HCT116 (cell line): ENCODE results near the gene NBEAL2. TPM values are rescaled to one million over a fixed set of nuclear protein-coding genes. Genes with fewer than 3 reads are reported as not detected.

Experiments used
- ATAC-seq: fragments of 200-7000 bp; cut with Tn5 transposase; 2 replicates; pipeline ENCODE4 v1.9.1; 2020; ENCODE audit warnings: mild to moderate bottlenecking, moderate library complexity
- BruUV-seq: library from RNA; stranded (reverse); fragments of 400-500 nt; replicated peaks from 2 replicates; lab custom pipeline; 2021; lab: Mats Ljungman, UMichigan
- CTCF ChIA-PET: fragments of 300-600 bp; sonication (Branson Sonifier 250); formaldehyde crosslinking; loops from one replicate; lab custom pipeline; 2021; ENCODE audit warnings: antibody characterized with exemption; lab: Charles Lee
- POLR2A ChIA-PET: fragments of 300-600, 350-600 bp; sonication (Branson Sonifier 250); formaldehyde crosslinking; loops from one replicate; lab custom pipeline; 2021; ENCODE audit warnings: antibody characterized with exemption; lab: Charles Lee
- RAD21 ChIA-PET, 2 experiments: fragments of 300-600 bp; sonication (Branson Sonifier 250); formaldehyde crosslinking; loops; one replicate each; lab custom pipeline; 2023; ENCODE audit warnings: low total read pairs in 2 of 2; ENCODE audit not compliant: uncharacterized antibody in 2 of 2, unreplicated experiment in 2 of 2, low non-redundant PET in 1 of 2; lab: Charles Lee
- DNase-seq: peaks from one replicate; pipeline ENCODE4 v3.0.0-alpha.2; 2010; ENCODE audit warnings: low read depth, low spot score
- H2AFZ ChIP-seq: fragments of 200-600 bp; shearing (Covaris generic), sonication (generic); 2 replicates; pipeline ENCODE4 v1.6.1; 2017; ENCODE audit warnings: low read depth, mixed run types, mixed read lengths, antibody characterized with exemption, low read length; ENCODE audit not compliant: poor library complexity, severe bottlenecking
- H3K27ac ChIP-seq: 2 replicates; pipeline ENCODE4 v1.5.1; 2012; ENCODE audit warnings: low read depth, low read length
- H3K27me3 ChIP-seq: fragments of 200-600 bp; sonication (generic); 2 replicates; pipeline ENCODE4 v1.6.1; 2016; ENCODE audit warnings: mixed run types, low read length, mixed read lengths; ENCODE audit not compliant: insufficient read depth
- H3K36me3 ChIP-seq, 2 experiments: fragments of 200-500 bp in 1 of 2; fragments of 200-600 bp in 1 of 2; sonication (Bioruptor generic) in 1 of 2; sonication (generic) in 1 of 2; 2 replicates each; pipeline versions ENCODE4 v1.5.1 to v1.6.1; 2014 to 2016; ENCODE audit warnings: low read length in 2 of 2, inconsistent platforms in 1 of 2, mixed read lengths in 1 of 2, mixed run types in 1 of 2; ENCODE audit not compliant: insufficient read depth in 2 of 2, control insufficient read depth in 1 of 2
- H3K4me1 ChIP-seq, 2 experiments: fragments of 200-600 bp in 1 of 2; sonication (generic) in 1 of 2; 2 replicates each; pipeline versions ENCODE4 v1.5.1 to v1.6.1; 2012 to 2017; ENCODE audit warnings: low read length in 2 of 2, inconsistent platforms in 1 of 2, mild to moderate bottlenecking in 1 of 2, mixed read lengths in 1 of 2, mixed run types in 1 of 2, moderate library complexity in 1 of 2; ENCODE audit not compliant: insufficient read depth in 2 of 2, control insufficient read depth in 1 of 2
- H3K4me2 ChIP-seq: fragments of 200-600 bp; sonication (generic); 2 replicates; pipeline ENCODE4 v1.6.1; 2017; ENCODE audit warnings: mixed run types, low read length, mixed read lengths
- H3K4me3 ChIP-seq, 2 experiments: fragments of 200-600 bp in 1 of 2; sonication (generic) in 1 of 2; replicated peaks in 1 of 2; 2 replicates each; pipeline ENCODE4 v1.5.1; 2011 to 2016; ENCODE audit warnings: low read length in 2 of 2, control low read depth in 1 of 2, low read depth in 1 of 2, mild to moderate bottlenecking in 1 of 2, mixed read lengths in 1 of 2, mixed run types in 1 of 2
- H3K79me2 ChIP-seq: fragments of 200-600 bp; sonication (generic); 2 replicates; pipeline ENCODE4 v1.6.1; 2017; ENCODE audit warnings: mild to moderate bottlenecking, mixed run types, low read length, moderate library complexity, mixed read lengths; ENCODE audit not compliant: insufficient read depth
- H3K9ac ChIP-seq: fragments of 200-600 bp; sonication (generic); 2 replicates; pipeline ENCODE4 v1.6.1; 2016; ENCODE audit warnings: low read length, mixed read lengths
- H3K9me2 ChIP-seq: fragments of 200-600 bp; sonication (generic), shearing (Covaris generic); 2 replicates; pipeline ENCODE4 v1.6.1; 2017; ENCODE audit warnings: mixed run types, mild to moderate bottlenecking, moderate library complexity; ENCODE audit not compliant: insufficient read depth
- H3K9me3 ChIP-seq, 2 experiments: fragments of 200-500 bp in 1 of 2; fragments of 200-600 bp in 1 of 2; sonication (Bioruptor generic) in 1 of 2; sonication (generic) in 1 of 2; 2 replicates each; pipeline ENCODE4 v1.6.1; 2014 to 2017; ENCODE audit warnings: low read length in 2 of 2, mixed read lengths in 2 of 2, inconsistent platforms in 1 of 2, low read depth in 1 of 2, mild to moderate bottlenecking in 1 of 2, mixed run types in 1 of 2, moderate library complexity in 1 of 2; ENCODE audit not compliant: control insufficient read depth in 1 of 2, insufficient read depth in 1 of 2
- H4K20me1 ChIP-seq: fragments of 200-600 bp; sonication (generic), shearing (Covaris generic); 2 replicates; pipeline ENCODE4 v1.6.1; 2017; ENCODE audit warnings: mixed run types, mild to moderate bottlenecking, moderate library complexity; ENCODE audit not compliant: insufficient read depth
- CBX3 ChIP-seq: IDR thresholded peaks from 2 replicates; pipeline ENCODE4 v1.6.1; 2012; ENCODE audit warnings: low read depth
- EGR1 ChIP-seq: IDR thresholded peaks from 2 replicates; pipeline ENCODE4 v1.6.1; 2012; ENCODE audit warnings: low read depth
- ELF1 ChIP-seq: IDR thresholded peaks from 2 replicates; pipeline ENCODE4 v1.6.1; 2012; ENCODE audit warnings: low read depth, borderline replicate concordance
- EZH2 ChIP-seq: fragments of 200-600 bp; sonication (generic); IDR thresholded peaks from 2 replicates; pipeline ENCODE4 v1.6.1; 2017; ENCODE audit warnings: antibody characterized with exemption, mixed run types
- FOSL1 ChIP-seq: IDR thresholded peaks from 2 replicates; pipeline ENCODE4 v1.6.1; 2012; ENCODE audit warnings: low read depth
- JUND ChIP-seq: IDR thresholded peaks from 2 replicates; pipeline ENCODE4 v1.6.1; 2012
- POLR2AphosphoS5 ChIP-seq: IDR thresholded peaks from 2 replicates; pipeline ENCODE4 v1.6.1; 2011; ENCODE audit warnings: mild to moderate bottlenecking, low read depth, low read length, moderate library complexity
- SIN3A ChIP-seq: IDR thresholded peaks from 2 replicates; pipeline ENCODE4 v1.6.1; 2012; ENCODE audit warnings: low read depth
- SP1 ChIP-seq: IDR thresholded peaks from 2 replicates; pipeline ENCODE4 v1.6.1; 2012; ENCODE audit warnings: low read depth
- SRF ChIP-seq: IDR thresholded peaks from 2 replicates; pipeline ENCODE4 v1.6.1; 2012; ENCODE audit warnings: low read depth
- TCF7L2 ChIP-seq: IDR thresholded peaks from 2 replicates; pipeline ENCODE4 v1.7.0; 2011; ENCODE audit warnings: borderline replicate concordance, inconsistent platforms; ENCODE audit not compliant: insufficient read depth, insufficient read length; ENCODE audit errors: extremely low read depth
- YY1 ChIP-seq: IDR thresholded peaks from 2 replicates; pipeline ENCODE4 v1.6.1; 2011; ENCODE audit warnings: low read length, low read depth, moderate library complexity, mild to moderate bottlenecking; ENCODE audit not compliant: insufficient replicate concordance; ENCODE audit errors: extremely low read depth
- ZBTB33 ChIP-seq: IDR thresholded peaks from 2 replicates; pipeline ENCODE4 v1.6.1; 2011; ENCODE audit warnings: mild to moderate bottlenecking, low read length, moderate library complexity; ENCODE audit not compliant: insufficient replicate concordance; ENCODE audit errors: extremely low read depth
- ZNF274 ChIP-seq: fragments of 200-500 bp; sonication (Bioruptor generic); IDR thresholded peaks from 2 replicates; pipeline ENCODE4 v1.6.1; 2014; ENCODE audit warnings: mild to moderate bottlenecking, low read depth, low read length, inconsistent platforms
- intact Hi-C: fragments of 100-400 bp; cut with micrococcal nuclease; formaldehyde crosslinking; loops from 2 replicates; pipeline ENCODE4 v1.10.0; 2022
- total RNA-seq: library from RNA; stranded (reverse); gene quantifications from one replicate; pipeline ENCODE4 v1.2.1, GENCODE V29; 2021; ENCODE audit not compliant: unreplicated experiment
- TF ChIP-seq, protein P1 (sequence below), 3 experiments: fragments of 200-600 bp in 1 of 3; sonication (generic) in 1 of 3; IDR thresholded peaks in 2 of 3; conservative IDR thresholded peaks in 1 of 3; 2 replicates each; pipeline ENCODE4 v1.5.1; 2012 to 2017; ENCODE audit warnings: low read depth in 2 of 3, low read length in 2 of 3, antibody characterized with exemption in 1 of 3, borderline replicate concordance in 1 of 3, control low read depth in 1 of 3, mild to moderate bottlenecking in 1 of 3, mixed read lengths in 1 of 3, mixed run types in 1 of 3, moderate library complexity in 1 of 3; ENCODE audit not compliant: insufficient read depth in 1 of 3

Gene NBEAL2
- total RNA-seq, 1 experiment from 2014 or later = 72.9 TPM

DNA sequence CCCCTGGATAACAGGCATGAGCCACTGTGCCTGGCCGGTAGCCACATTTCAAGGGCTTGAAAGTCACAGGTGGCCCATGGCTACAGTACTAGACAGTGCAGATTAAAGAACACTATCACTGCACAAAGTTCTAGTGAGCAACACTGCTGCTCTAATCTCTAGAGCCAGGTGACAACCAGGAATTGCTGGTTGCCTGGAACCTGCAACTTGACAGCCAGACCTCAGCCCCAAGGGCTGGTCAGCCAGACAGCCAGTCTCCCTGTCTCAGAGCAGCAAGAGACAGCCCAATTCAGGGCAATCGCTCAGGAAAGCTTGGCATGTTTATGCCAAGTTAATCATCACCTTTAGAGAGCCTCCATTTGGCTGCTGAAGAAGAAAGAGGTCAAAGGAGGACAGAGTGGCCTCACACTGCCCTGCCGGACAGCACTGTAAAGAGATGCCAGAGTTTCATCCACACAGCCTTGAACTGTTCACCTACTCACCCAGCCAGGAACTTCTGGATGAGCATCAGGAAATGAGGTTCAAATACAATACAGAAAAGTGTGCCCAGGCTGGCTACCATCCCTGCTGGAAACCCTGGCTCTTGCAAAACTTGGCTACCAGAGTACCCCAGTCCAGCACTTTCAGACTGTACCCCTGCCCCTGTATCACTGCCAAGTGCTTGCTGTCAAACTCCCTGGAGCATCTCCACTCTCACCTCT, 8.9 kb upstream of the NBEAL2 start:
- Histone ChIP-seq H3K9me2 (no peaks in the 10 kb centered on the region), H3K27me3 (no peaks in the 10 kb centered on the region), H3K36me3 (peaks cover 0 to 17% of the 10 kb centered on the region in 2 experiments; a peak in 1 of 4 replicates), H3K27ac (no peak overlapping the region), H3K9me3 (no peaks in the 10 kb centered on the region), H4K20me1 (peaks cover 32% of the 10 kb centered on the region; the same call in 1 of the 2 replicates), H2AFZ (no peak overlapping the region), H3K4me1 (peaks cover 2 to 19% of the 10 kb centered on the region in 2 experiments; a peak in 3 of 4 replicates), H3K79me2 (peaks cover 100% of the 10 kb centered on the region), H3K4me2 (no peak overlapping the region), H3K4me3 (no peak overlapping the region), H3K9ac (no peak overlapping the region)
- no TSS peak for BruUV-seq
- DNase-seq (no peak), ATAC-seq (no peak)
- intact Hi-C loops = no loop called here
- TF ChIP-seq EGR1 (no peak), ELF1 (no peak)
- RAD21 ChIA-PET = no interaction called here
- CTCF ChIA-PET = no interaction called here
- POLR2A ChIA-PET = interaction anchor here (0.7 to 1.3 kb wide), 2 partner anchors 12 to 279 kb away, joined by 3 read pairs; no protein-coding TSS in a partner anchor

DNA sequence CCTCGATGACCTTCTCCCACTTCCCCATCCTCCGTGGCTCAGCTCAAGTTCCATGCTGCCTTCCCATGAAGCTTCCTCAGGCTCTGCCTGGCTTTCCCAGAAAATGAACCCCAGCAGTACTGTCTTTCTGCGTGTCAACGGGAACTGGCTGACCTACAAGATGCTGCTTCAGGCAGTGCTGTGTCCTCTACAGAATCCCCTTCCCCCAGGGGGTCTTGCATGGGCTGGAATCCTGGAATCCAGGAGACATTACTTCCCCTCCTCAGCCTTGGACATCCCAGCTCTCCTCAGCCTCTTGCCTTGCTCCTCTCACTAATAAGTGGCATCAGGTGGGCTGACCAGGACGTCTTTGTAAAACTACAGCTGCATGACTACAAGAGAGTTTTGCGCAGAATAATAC, 8.3 kb upstream of the NBEAL2 start:
- H3K9me2 ChIP-seq = no peaks in the 10 kb centered on the region
- TF ChIP-seq EZH2 (no peak), TCF7L2 (no peak), YY1 (no peak), JUND (no peak), SIN3A (no peak), ZNF274 (no peak), EGR1 (no peak), SP1 (no peak), SRF (no peak), FOSL1 (no peak), ELF1 (no peak), CBX3 (no peak), ZBTB33 (no peak), POLR2AphosphoS5 (no peak)
- TF ChIP-seq, protein P1, sequence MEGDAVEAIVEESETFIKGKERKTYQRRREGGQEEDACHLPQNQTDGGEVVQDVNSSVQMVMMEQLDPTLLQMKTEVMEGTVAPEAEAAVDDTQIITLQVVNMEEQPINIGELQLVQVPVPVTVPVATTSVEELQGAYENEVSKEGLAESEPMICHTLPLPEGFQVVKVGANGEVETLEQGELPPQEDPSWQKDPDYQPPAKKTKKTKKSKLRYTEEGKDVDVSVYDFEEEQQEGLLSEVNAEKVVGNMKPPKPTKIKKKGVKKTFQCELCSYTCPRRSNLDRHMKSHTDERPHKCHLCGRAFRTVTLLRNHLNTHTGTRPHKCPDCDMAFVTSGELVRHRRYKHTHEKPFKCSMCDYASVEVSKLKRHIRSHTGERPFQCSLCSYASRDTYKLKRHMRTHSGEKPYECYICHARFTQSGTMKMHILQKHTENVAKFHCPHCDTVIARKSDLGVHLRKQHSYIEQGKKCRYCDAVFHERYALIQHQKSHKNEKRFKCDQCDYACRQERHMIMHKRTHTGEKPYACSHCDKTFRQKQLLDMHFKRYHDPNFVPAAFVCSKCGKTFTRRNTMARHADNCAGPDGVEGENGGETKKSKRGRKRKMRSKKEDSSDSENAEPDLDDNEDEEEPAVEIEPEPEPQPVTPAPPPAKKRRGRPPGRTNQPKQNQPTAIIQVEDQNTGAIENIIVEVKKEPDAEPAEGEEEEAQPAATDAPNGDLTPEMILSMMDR (IDR thresholded peaks at IDR 0.05 in 2 of 3, conservative IDR thresholded peaks at IDR 0.05 in 1 of 3; ENCODE audit: borderline replicate concordance in 1 of 3, insufficient read depth in 1 of 3, low read depth in 2 of 3, low read length in 2 of 3) = no peak
- H3K4me3 ChIP-seq = no peak overlapping the region
- H3K9ac ChIP-seq = no peak overlapping the region
- no peak for DNase-seq
- POLR2A ChIA-PET = interaction anchor here (1.3 kb wide), 1 partner anchor 12 kb away, joined by 3 read pairs; no protein-coding TSS in a partner anchor
- no peak overlapping the region for H3K4me2 ChIP-seq
- H4K20me1 ChIP-seq = peaks cover 32% of the 10 kb centered on the region; the same call in 1 of the 2 replicates
- no peak overlapping the region for H2AFZ ChIP-seq
- peaks cover 2 to 18% of the 10 kb centered on the region in 2 experiments; a peak in 3 of 4 replicates for H3K4me1 ChIP-seq
- CTCF ChIA-PET = no interaction called here
- H3K36me3 ChIP-seq = peaks cover 0 to 14% of the 10 kb centered on the region in 2 experiments; a peak in 1 of 4 replicates
- intact Hi-C loops = no loop called here
- RAD21 ChIA-PET = no interaction called here
- no peaks in the 10 kb centered on the region for H3K27me3 ChIP-seq
- no peak overlapping the region for H3K27ac ChIP-seq
- no peak for ATAC-seq
- no TSS peak for BruUV-seq
- peaks cover 100% of the 10 kb centered on the region for H3K79me2 ChIP-seq
- no peaks in the 10 kb centered on the region for H3K9me3 ChIP-seq
